ENCODE measurements around the gene DNM3.
"Not testable (repeated sequence)": the region's sequence is repeated elsewhere in the genome, so short reads cannot be mapped to it uniquely, and the experiment has no call there.

DNM3 gene

DNA sequence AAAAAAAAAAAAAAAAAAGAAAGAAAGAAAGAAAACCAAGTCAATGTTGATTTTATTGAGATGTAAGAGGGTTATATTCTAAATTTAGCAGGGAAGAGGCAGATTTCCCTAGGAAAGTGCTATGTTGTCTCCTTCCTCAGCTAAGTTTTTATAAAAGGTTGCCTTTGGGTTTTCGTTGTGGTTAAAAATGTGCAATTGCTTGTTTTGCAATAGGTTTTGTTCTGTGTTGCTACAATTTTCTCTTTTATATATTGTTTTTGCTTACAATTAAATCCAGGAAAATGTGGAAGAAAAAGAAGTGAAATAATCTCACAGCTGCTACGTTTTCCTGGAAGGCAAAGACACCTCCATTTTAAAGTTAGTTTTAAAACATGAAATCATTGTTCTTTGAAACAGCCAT lies 442.5 kb downstream of the DNM3 start:
- H4K20me1 ChIP-seq, result no peaks in the 10 kb centered on the region
- no peaks in the 10 kb centered on the region for H3K36me3 ChIP-seq
- H3K4me1 ChIP-seq, result 0 out of 2 replicates have a peak, but pooled peaks cover 6% of the 10 kb centered on the region
- no peak overlapping the region for H3K4me3 ChIP-seq
- TF ChIP-seq Cebpa-rat (IDR thresholded peaks at IDR 0.05), result no peak
- no peak overlapping the region for H3K4me2 ChIP-seq
- no peak overlapping the region for H3K9ac ChIP-seq
- H3K27me3 ChIP-seq, result no peaks in the 10 kb centered on the region
- no peaks in the 10 kb centered on the region for H3K9me3 ChIP-seq
- no peak overlapping the region for H3K27ac ChIP-seq

DNA sequence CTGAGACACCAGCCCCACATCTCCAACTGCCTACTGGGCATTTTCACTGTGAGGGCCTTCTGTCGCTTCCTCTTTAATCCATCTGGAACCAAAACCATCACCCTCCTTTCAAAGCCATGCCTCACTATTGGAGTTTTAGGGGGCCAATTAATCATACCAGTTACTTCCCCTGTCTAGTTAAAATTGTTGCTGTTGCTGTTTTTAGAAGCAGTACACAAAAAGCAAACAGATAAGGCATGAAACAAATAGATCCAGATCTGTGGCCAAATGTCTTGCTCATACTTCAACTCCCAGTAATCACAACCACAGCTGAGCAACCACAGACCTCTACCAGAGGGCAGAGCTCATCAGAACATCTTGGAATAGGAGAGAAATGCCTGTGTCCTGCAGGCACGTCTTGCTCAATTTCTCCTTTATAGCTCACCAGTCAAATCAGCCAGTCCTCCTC lies 445.4 kb downstream of the DNM3 start:
- Histone ChIP-seq H3K9me3 (no peaks in the 10 kb centered on the region), H3K4me2 (no peak overlapping the region), H3K27ac (no peak overlapping the region), H3K9ac (no peak overlapping the region), H3K4me3 (no peak overlapping the region), H3K36me3 (no peaks in the 10 kb centered on the region), H3K4me1 (0 out of 2 replicates have a peak, but pooled peaks cover 6% of the 10 kb centered on the region), H4K20me1 (no peaks in the 10 kb centered on the region), H3K27me3 (no peaks in the 10 kb centered on the region)
- no peak for TF ChIP-seq Cebpa-rat (IDR thresholded peaks at IDR 0.05)

GRCh38 chr1:172287208-172287607 lies 445.9 kb downstream of the DNM3 start:
- Histone ChIP-seq H3K27me3 (no peaks in the 10 kb centered on the region), H3K9me3 (no peaks in the 10 kb centered on the region), H3K4me3 (no peak overlapping the region), H3K4me2 (no peak overlapping the region), H3K9ac (no peak overlapping the region), H4K20me1 (no peaks in the 10 kb centered on the region), H3K36me3 (no peaks in the 10 kb centered on the region), H3K4me1 (0 out of 2 replicates have a peak, but pooled peaks cover 6% of the 10 kb centered on the region), H3K27ac (no peak overlapping the region)
- no peak for TF ChIP-seq Cebpa-rat (IDR thresholded peaks at IDR 0.05)

- H3K4me1 ChIP-seq, result 0 out of 2 replicates have a peak, but pooled peaks cover 6% of the 10 kb centered on the region
- H3K27ac ChIP-seq, result no peak overlapping the region
- H3K36me3 ChIP-seq, result no peaks in the 10 kb centered on the region
- H3K4me3 ChIP-seq, result no peak overlapping the region
- no peaks in the 10 kb centered on the region for H3K9me3 ChIP-seq
- H3K27me3 ChIP-seq, result no peaks in the 10 kb centered on the region
- H4K20me1 ChIP-seq, result no peaks in the 10 kb centered on the region
- no peak overlapping the region for H3K4me2 ChIP-seq
- TF ChIP-seq Cebpa-rat (IDR thresholded peaks at IDR 0.05), result no peak
- H3K9ac ChIP-seq, result no peak overlapping the region
Measured at GRCh38 chr1:172288581-172288980, 447.3 kb downstream of the DNM3 start.

- no peak for TF ChIP-seq Cebpa-rat (IDR thresholded peaks at IDR 0.05)
- Histone ChIP-seq H3K4me3 (no peak overlapping the region), H3K36me3 (no peaks in the 10 kb centered on the region), H3K9ac (no peak overlapping the region), H3K9me3 (no peaks in the 10 kb centered on the region), H3K27me3 (no peaks in the 10 kb centered on the region), H3K4me2 (no peak overlapping the region), H4K20me1 (no peaks in the 10 kb centered on the region), H3K4me1 (0 out of 2 replicates have a peak, but pooled peaks cover 6% of the 10 kb centered on the region), H3K27ac (no peak overlapping the region)
Measured at GRCh38 chr1:172289448-172289847, 448.1 kb downstream of the DNM3 start.

GRCh38 chr1:172292840-172293239 lies 451.5 kb downstream of the DNM3 start:
- Histone ChIP-seq H3K27me3 (no peaks in the 10 kb centered on the region), H3K4me2 (no peak overlapping the region), H3K4me3 (no peak overlapping the region), H4K20me1 (no peaks in the 10 kb centered on the region), H3K36me3 (no peaks in the 10 kb centered on the region), H3K27ac (no peak overlapping the region), H3K4me1 (no peaks in the 10 kb centered on the region), H3K9me3 (no peaks in the 10 kb centered on the region), H3K9ac (no peak overlapping the region)
- TF ChIP-seq Cebpa-rat (IDR thresholded peaks at IDR 0.05), result no peak

DNA sequence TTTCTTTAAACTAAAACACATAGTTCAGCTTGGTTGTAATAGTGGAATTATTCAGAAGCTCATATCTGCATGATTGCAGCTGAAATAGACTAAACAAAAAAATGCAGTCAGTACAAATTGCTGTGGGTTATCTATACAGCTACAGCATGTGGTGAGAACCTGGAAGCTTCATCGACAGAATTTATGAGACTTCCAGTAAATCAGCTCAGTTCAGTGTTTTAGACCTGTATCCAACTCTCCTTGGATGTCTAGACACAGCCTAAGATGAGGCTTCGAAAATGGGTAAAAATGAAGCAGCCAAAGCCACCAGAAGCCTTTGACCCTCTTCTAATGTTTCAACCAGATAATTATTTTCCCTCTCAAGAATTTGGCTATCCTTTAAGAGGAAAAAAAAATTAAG lies 452.1 kb downstream of the DNM3 start:
- no peaks in the 10 kb centered on the region for H3K27me3 ChIP-seq
- H3K9me3 ChIP-seq, result no peaks in the 10 kb centered on the region
- no peak for TF ChIP-seq Cebpa-rat (IDR thresholded peaks at IDR 0.05)
- no peak overlapping the region for H3K4me3 ChIP-seq
- no peak overlapping the region for H3K9ac ChIP-seq
- H3K4me1 ChIP-seq, result no peaks in the 10 kb centered on the region
- no peaks in the 10 kb centered on the region for H3K36me3 ChIP-seq
- H3K27ac ChIP-seq, result no peak overlapping the region
- no peaks in the 10 kb centered on the region for H4K20me1 ChIP-seq
- no peak overlapping the region for H3K4me2 ChIP-seq

DNA sequence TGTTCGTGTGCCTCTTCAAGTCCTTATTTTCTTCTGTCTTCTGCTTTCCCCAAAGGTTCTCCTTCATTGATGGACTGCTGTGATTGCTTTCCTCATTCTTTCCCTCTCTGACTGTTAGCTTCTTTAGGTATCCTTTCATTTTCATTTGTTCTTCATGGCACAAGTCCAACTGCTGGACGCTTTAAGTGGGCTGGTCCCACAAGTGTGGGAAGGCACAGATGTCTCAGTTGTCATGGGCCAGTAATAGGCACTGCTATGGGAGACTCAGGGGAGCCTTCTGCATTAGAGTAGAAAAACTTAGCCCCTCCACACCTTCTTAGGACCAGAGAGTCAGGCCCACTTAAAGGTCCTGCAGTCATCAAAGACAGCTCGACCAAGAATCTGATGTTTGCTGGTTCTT lies 456.8 kb downstream of the DNM3 start:
- TF ChIP-seq Cebpa-rat (IDR thresholded peaks at IDR 0.05), result no peak
- Histone ChIP-seq H3K27ac (no peak overlapping the region), H3K4me2 (no peak overlapping the region), H3K9me3 (0 out of 2 replicates have a peak, but pooled peaks cover 11% of the 10 kb centered on the region), H3K4me1 (no peaks in the 10 kb centered on the region), H4K20me1 (no peaks in the 10 kb centered on the region), H3K4me3 (no peak overlapping the region), H3K36me3 (no peaks in the 10 kb centered on the region), H3K9ac (no peak overlapping the region), H3K27me3 (no peaks in the 10 kb centered on the region)

DNA sequence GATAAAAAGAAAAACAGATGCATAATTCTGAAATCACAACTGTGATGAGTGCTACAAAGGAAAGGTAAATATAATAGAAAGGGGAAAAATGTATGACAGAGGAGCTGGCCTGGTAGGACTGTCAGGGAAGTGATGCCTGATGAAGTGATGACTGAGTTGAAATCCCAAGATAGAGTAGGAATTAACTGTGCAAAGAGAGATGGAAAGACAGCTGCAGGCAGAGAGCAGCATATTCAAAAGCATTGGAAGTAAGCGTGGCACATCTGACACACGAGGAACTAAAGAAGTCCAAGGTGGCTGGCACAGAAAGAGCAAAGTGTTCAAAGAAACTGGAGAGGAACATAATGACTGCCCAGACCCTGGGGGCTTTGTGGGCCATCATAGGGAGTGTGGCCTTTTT lies 457.6 kb downstream of the DNM3 start:
- H3K27ac ChIP-seq, result no peak overlapping the region
- H3K9me3 ChIP-seq, result 0 out of 2 replicates have a peak, but pooled peaks cover 11% of the 10 kb centered on the region
- H3K4me1 ChIP-seq, result no peaks in the 10 kb centered on the region

GRCh38 chr1:172299515-172299914 lies 458.2 kb downstream of the DNM3 start:
- H3K4me1 ChIP-seq, result no peaks in the 10 kb centered on the region
- H3K4me2 ChIP-seq, result no peak overlapping the region
- 0 out of 2 replicates have a peak, but pooled peaks cover 11% of the 10 kb centered on the region for H3K9me3 ChIP-seq
- no peak for TF ChIP-seq Cebpa-rat (IDR thresholded peaks at IDR 0.05)
- no peaks in the 10 kb centered on the region for H3K27me3 ChIP-seq
- no peak overlapping the region for H3K27ac ChIP-seq
- H3K36me3 ChIP-seq, result no peaks in the 10 kb centered on the region
- H4K20me1 ChIP-seq, result no peaks in the 10 kb centered on the region
- H3K9ac ChIP-seq, result no peak overlapping the region
- H3K4me3 ChIP-seq, result no peak overlapping the region

More for the DNA sequence above, 457.6 kb downstream of the DNM3 start:
- Histone ChIP-seq H3K4me3 (no peak overlapping the region), H3K36me3 (no peaks in the 10 kb centered on the region), H4K20me1 (no peaks in the 10 kb centered on the region), H3K4me2 (no peak overlapping the region), H3K9ac (no peak overlapping the region), H3K27me3 (no peaks in the 10 kb centered on the region)
- TF ChIP-seq Cebpa-rat (IDR thresholded peaks at IDR 0.05), result no peak

DNA sequence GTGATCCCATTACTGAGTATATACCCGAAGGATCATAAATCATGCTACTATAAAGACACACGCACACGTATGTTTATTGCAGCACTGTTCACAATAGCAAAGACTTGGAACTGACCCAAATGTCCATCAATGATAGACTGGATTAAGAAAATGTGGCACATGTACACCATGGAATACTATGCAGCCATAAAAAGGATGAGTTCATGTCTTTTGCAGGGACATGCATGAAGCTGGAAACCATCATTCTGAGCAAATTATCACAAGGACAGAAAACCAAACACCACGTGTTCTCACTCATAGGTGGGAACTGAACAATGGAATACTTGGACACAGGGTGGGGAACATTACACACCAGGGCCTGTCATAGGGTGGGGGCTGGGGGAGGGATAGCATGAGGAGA lies 466.2 kb downstream of the DNM3 start:
- H3K9me3 ChIP-seq, H3K27ac ChIP-seq, H3K36me3 ChIP-seq, H3K9ac ChIP-seq, H4K20me1 ChIP-seq, H3K4me1 ChIP-seq, H3K4me3 ChIP-seq, H3K4me2 ChIP-seq, H3K27me3 ChIP-seq: not testable (repeated sequence)

Data from BLaER1 (cell line).